IMR-90 (cell line): ENCODE results near the gene INPP4A.

Experiments used
- CEBPB ChIP-seq: IDR thresholded peaks from 2 replicates; pipeline ENCODE4 v1.6.1; 2012; ENCODE audit warnings: low read depth, low read length, improper control_type of control experiment
- FOS ChIP-seq: fragments of 150-350 bp; IDR thresholded peaks from 2 replicates; pipeline ENCODE4 v1.6.1; 2016; ENCODE audit warnings: low read depth, low read length
- MAZ ChIP-seq: IDR thresholded peaks from 2 replicates; pipeline ENCODE4 v1.6.1; 2012; ENCODE audit warnings: low read depth, mild to moderate bottlenecking, low read length, improper control_type of control experiment, moderate library complexity, borderline replicate concordance
- MXI1 ChIP-seq: IDR thresholded peaks from 2 replicates; pipeline ENCODE4 v1.6.1; 2012; ENCODE audit warnings: low read depth, mild to moderate bottlenecking, low read length, moderate library complexity, borderline replicate concordance
- POLR2A ChIP-seq: IDR thresholded peaks from 2 replicates; pipeline ENCODE4 v1.6.1; 2012; ENCODE audit warnings: mild to moderate bottlenecking, low read depth, low read length
- RAD21 ChIP-seq: IDR thresholded peaks from 2 replicates; pipeline ENCODE4 v1.6.1; 2012; ENCODE audit warnings: low read length, improper control_type of control experiment
- SMC3 ChIP-seq: fragments of 150-350 bp; IDR thresholded peaks from 2 replicates; pipeline ENCODE4 v1.6.1; 2016; ENCODE audit warnings: low read depth, mild to moderate bottlenecking, antibody characterized with exemption, low read length, moderate library complexity
- TF ChIP-seq, protein P1 (sequence below): conservative IDR thresholded peaks from 2 replicates; pipeline ENCODE4 v1.5.1; 2012; ENCODE audit warnings: mild to moderate bottlenecking, low read depth, low read length, improper control_type of control experiment
- TF ChIP-seq, protein P2 (sequence below): fragments of 150-350 bp; IDR thresholded peaks from 2 replicates; pipeline ENCODE4 v1.6.1; 2017; ENCODE audit warnings: mild to moderate bottlenecking, antibody characterized with exemption, low read length, low read depth

DNA sequence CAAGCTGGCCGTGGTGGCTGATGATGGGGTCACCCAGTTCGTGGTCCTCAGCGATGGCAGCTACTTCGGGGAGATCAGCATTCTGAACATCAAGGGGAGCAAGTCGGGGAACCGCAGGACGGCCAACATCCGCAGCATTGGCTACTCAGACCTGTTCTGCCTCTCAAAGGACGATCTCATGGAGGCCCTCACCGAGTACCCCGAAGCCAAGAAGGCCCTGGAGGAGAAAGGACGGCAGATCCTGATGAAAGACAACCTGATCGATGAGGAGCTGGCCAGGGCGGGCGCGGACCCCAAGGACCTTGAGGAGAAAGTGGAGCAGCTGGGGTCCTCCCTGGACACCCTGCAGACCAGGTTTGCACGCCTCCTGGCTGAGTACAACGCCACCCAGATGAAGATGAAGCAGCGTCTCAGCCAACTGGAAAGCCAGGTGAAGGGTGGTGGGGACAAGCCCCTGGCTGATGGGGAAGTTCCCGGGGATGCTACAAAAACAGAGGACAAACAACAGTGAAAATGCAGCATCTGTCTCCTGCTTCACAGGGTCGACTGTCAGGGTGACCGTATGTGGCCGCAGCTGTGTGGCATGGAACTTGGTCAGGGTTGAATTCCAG lies 47.8 kb upstream of the INPP4A start:
- TF ChIP-seq, protein P1, sequence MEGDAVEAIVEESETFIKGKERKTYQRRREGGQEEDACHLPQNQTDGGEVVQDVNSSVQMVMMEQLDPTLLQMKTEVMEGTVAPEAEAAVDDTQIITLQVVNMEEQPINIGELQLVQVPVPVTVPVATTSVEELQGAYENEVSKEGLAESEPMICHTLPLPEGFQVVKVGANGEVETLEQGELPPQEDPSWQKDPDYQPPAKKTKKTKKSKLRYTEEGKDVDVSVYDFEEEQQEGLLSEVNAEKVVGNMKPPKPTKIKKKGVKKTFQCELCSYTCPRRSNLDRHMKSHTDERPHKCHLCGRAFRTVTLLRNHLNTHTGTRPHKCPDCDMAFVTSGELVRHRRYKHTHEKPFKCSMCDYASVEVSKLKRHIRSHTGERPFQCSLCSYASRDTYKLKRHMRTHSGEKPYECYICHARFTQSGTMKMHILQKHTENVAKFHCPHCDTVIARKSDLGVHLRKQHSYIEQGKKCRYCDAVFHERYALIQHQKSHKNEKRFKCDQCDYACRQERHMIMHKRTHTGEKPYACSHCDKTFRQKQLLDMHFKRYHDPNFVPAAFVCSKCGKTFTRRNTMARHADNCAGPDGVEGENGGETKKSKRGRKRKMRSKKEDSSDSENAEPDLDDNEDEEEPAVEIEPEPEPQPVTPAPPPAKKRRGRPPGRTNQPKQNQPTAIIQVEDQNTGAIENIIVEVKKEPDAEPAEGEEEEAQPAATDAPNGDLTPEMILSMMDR: no peak
- no peak for TF ChIP-seq POLR2A
- TF ChIP-seq FOS: no peak
- no peak for TF ChIP-seq SMC3
- TF ChIP-seq, protein P2, sequence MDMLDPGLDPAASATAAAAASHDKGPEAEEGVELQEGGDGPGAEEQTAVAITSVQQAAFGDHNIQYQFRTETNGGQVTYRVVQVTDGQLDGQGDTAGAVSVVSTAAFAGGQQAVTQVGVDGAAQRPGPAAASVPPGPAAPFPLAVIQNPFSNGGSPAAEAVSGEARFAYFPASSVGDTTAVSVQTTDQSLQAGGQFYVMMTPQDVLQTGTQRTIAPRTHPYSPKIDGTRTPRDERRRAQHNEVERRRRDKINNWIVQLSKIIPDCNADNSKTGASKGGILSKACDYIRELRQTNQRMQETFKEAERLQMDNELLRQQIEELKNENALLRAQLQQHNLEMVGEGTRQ: no peak
- TF ChIP-seq RAD21: no peak
- TF ChIP-seq MAZ: no peak
- TF ChIP-seq CEBPB: no peak
- TF ChIP-seq MXI1: no peak
